KG1 (cell line): ENCODE data around the gene BCORL1.

Experiments
- DNase-seq: peaks from one replicate; lab custom pipeline; 2025; lab: John Stamatoyannopoulos, UW

Gene BCORL1

DNA sequence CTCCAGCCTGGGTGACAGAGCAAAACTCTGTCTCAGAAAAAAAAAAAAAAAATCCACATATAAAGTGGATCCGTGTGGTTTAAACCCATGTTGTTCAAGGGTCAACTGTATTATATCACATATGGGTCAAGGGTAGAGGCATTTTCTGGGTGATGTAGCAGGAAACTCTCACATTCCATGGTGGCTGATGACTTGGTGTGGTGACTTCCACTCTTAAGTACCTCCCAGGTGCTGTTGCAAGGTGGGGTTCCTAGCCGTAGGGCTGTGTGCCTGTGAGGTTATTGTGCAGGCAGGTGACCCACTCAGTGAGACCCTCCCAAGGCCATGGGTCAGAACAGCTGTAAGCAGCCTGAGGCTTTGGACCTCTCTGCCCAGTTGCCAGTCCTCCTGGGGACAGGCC lies 110.8 kb downstream of the BCORL1 start:
- DNase-seq, result no peak

DNA sequence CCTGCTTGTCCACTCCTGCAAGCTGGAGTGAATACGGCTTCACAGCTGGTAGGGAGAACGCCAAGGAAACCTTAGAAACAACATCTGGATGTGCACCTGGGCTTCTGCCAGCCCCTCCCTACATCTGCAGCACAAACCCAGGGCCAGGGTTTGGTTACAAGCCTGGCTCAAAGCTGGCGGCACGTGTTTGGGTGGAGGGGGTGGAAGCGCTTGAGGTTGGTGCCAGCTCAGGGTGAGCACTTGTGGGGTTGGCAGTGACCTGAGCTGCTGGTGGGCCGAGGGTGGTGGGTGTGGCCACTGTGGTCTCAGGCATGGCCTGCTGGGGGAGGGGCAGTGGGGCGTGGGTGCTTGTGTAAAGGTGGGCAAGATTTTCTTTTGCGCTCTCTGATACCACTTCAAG lies 112.3 kb downstream of the BCORL1 start:
- DNase-seq, result no peak

DNA sequence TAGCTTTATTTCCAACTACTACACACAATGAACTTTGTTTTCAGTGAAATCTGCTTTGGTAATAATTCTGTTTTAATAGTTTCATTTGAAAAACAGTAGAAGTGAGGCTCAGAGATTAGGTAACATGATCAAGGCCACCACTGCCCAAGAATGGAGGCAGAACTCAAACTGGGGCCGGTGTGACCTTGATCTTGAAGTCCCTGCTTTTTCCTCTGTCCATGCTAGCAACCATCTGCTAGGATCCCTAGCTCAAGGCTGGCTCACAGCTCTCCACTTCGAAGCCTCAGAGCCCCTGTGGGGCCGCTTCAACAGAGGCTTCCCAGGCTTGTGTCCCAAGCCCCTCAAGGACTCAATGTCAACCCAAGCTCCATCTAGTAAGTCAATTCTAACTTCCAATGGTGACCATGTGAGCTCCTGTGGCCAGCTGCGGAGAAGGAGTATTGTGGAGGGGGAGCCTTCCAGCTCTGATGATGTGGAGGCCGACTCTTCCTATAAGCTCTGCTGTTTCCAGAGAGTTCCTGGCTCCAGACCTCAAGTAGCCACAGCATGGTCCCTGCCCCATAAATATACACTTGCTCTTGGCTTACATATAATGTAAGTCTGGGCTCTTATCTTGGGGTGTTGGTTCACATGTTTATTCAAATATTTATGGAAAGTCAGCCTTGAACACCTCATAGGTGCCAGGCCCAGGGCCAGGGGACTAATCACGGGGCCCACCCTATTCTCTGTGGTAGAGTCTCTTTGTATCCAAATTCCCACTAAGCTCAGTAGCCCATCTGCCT lies 113.0 kb downstream of the BCORL1 start:
- no peak for DNase-seq

DNA sequence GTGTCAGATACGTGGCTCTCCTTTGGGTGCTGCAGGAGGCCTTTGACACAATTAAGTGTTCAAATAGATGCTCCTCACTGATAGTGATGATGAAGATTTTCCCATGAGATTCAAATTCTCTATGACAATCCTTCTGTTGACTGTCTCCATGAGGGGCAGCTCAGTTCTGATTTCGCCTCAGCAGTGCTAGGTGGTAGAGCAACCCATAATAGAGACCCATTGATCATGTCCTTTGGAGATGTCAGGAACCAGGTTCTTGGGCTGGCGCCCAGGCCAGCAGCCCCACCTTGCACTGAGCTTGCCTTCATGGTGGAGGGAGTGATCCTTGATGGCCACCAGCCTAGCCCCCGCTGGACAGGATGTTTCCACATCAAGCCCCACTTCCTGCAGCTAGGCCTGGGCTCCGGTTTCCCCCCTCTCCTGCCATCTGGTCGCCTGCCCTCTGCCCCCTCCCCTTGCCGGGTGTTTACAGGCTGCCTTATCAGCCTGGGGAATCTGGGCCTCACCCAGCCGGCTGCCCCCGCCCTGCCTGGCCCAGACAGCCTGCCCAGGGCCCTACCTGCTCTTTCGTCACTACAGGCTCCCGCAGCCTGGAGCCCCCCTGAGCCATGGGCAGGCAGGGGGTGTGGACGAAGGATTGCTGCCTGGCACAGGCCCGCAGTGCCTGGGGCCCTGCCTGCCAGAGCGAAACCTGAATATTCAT lies 115.2 kb downstream of the BCORL1 start:
- DNase-seq, result no peak

DNA sequence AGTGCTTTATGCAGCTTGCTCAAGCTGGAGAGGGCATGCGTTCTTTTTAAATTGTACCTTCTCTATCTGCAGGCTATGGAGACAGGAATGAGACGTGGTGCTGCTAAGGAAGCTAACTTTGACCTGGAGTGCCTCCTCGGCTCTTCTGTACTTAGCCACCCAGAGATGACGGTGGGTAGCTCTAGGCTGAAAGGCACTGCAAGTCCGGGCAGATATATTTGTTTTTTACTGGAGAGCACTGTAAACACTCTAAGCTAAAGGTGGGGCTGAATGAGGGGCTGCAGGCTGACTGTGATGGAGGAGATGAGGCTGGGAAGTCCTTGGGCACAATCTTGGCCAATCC lies 115.7 kb downstream of the BCORL1 start:
- DNase-seq, result no peak

DNA sequence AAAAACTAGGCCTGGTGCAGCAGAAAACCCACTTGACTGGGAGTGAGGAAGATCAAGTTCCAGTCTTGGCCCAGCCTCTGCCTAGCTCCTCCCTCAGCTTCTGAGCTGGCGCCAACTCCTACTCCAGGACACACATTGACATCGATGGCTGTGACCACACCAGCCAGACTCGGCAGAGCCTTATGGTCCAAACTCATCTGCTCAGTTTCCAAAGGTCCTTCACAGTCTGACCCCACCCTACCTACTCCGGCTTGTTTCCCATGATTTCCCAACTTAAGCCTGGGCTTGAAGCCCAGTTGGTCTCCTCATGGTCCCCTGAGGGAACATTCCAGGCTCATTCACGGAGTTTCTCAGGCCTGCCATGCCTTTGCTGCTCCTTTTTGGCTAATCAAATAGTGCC lies 117.7 kb downstream of the BCORL1 start:
- DNase-seq, result no peak

DNA sequence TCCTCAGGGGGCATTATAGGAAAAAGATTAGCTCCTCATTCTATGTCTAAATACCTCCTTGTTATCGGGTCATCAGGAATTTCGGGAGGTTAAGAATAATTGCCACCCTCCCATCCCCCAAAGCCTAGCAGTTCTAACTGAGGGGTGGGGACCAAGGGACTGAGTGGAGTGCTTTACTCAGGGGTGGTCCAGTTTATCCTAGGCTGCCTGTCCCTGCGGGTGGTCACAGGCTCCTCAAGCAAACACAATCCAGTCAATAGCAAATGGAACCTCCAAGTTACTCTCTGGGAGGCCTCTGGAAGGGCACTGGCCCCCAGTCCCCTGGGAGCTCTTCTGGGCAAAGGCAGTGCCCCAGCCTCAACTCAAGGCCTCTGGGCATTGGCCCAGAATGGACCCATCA lies 121.2 kb downstream of the BCORL1 start:
- no peak for DNase-seq

DNA sequence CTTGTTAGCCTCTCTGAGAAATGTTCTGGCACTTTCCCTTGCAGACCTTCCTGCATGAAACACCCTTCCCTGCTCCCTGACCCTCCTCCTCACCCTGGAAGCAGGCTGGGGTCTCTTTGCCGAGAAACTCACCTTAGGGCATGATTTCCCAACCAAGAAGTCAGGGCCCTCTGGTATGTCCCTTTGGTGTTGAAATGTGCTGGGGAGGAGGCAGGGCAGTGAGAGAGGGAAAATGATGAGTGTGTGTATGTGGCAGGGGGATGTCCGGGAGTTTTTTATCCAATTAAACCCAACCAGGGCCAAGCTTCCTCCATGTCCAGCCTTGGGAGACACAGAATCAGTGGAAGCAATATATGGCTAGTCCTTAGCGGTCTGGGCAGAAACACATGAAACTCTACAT lies 122.8 kb downstream of the BCORL1 start:
- DNase-seq, result no peak

DNA sequence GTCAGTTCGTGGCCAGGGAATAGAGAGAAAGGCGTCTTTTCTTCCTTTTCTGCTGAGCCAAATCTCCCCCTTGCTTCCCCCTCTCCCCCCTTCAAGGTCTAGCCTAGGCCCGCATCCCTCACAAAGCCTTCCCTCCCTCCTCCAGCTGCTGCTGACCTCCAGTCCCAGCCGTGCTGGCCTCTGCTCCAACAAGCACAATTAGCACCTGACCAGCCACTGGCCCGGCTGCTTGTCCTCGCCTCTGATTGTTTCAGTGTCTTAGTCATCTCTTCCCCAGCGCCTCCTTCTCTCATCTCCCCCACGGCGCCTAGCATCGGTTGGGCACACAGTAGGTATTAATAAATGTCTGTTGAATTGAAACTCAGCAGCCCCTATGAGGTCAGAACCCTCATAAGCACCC lies 123.6 kb downstream of the BCORL1 start:
- DNase-seq, result no peak
